Uterus (tissue), 4 donors: ENCODE results near the gene MS4A6A. TPM values are rescaled to one million over a fixed set of nuclear protein-coding genes. Genes with fewer than 3 reads are reported as not detected.
"Not testable (repeated sequence)": the region's sequence is repeated elsewhere in the genome, so short reads cannot be mapped to it uniquely, and the experiment has no call there.

Source experiments
- DNase-seq, 2 donors: peaks; one replicate each; pipeline ENCODE4 v3.0.0-alpha.2; 2019 to 2020
- H3K27ac ChIP-seq, 2 donors: fragments of 200-600 bp; sonication (generic); 1 replicate in 1 of 2; 2 replicates in 1 of 2; pipeline ENCODE4 v1.5.1; 2016 to 2018
- H3K27me3 ChIP-seq, 2 donors: fragments of 200-600 bp; sonication (generic); one replicate each; pipeline ENCODE4 v1.5.1; 2018 to 2019; ENCODE audit warnings: control low read depth in 1 of 2
- H3K36me3 ChIP-seq, 2 donors: fragments of 200-600 bp; sonication (generic); one replicate each; pipeline ENCODE4 v1.5.1; 2019; ENCODE audit warnings: control low read depth in 1 of 2
- H3K4me1 ChIP-seq, 2 donors: fragments of 200-600 bp; sonication (generic); one replicate each; pipeline ENCODE4 v1.5.1; 2018 to 2019; ENCODE audit warnings: control low read depth in 1 of 2
- H3K4me3 ChIP-seq, 2 donors: fragments of 200-600 bp; sonication (generic); 1 replicate in 1 of 2; 2 replicates in 1 of 2; pipeline ENCODE4 v1.5.1; 2018 to 2019; ENCODE audit warnings: mild to moderate bottlenecking in 1 of 2
- H3K9me3 ChIP-seq, 2 donors: fragments of 200-600 bp; sonication (generic); one replicate each; pipeline ENCODE4 v1.5.1; 2019; ENCODE audit warnings: control low read depth in 1 of 2
- CTCF ChIP-seq, 4 experiments: fragments of 200-600 bp in 2 of 4; fragments of 450-650 bp in 2 of 4; sonication (generic) in 2 of 4; IDR thresholded peaks; one replicate each; pipeline ENCODE4 v1.5.1; 2016 to 2019; ENCODE audit warnings: antibody characterized with exemption in 4 of 4, mild to moderate bottlenecking in 2 of 4, moderate library complexity in 1 of 4
- POLR2A ChIP-seq, 2 donors: fragments of 450-650 bp; IDR thresholded peaks; one replicate each; pipeline ENCODE4 v1.6.1; 2016; ENCODE audit warnings: antibody characterized with exemption in 2 of 2, mild to moderate bottlenecking in 1 of 2, moderate library complexity in 1 of 2
- intact Hi-C: fragments of 100-400 bp; cut with DNase I; formaldehyde crosslinking; loops from one replicate; pipeline ENCODE4 v1.15.1; 2023; ENCODE audit warnings: low total_unique reads
- total RNA-seq, 4 donors: library from RNA; depleted of rRNA in 3 of 4; stranded (reverse); fragments of >200 nt in 3 of 4; gene quantifications; one replicate each; pipeline versions ENCODE4 v1.1.0 to v1.2.4, GENCODE V29; 2014 to 2023
- donor health status: DM: yes; HTN: yes; CAD: no.

MS4A6A gene
- total RNA-seq, 4 donors from 2014 or later, result 35.2 to 51.7 (median 40.3) TPM

- intact Hi-C loops, result no loop called here
- Histone ChIP-seq H3K27ac (no peak overlapping the region), H3K27me3 (no peaks in the 10 kb centered on the region), H3K9me3 (no peaks in the 10 kb centered on the region), H3K4me1 (no peaks in the 10 kb centered on the region), H3K4me3 (no peak overlapping the region), H3K36me3 (no peaks in the 10 kb centered on the region)
- TF ChIP-seq CTCF (IDR thresholded peaks at IDR 0.05), result no peak
- TF ChIP-seq POLR2A (IDR thresholded peaks at IDR 0.05), result no peak
- DNase-seq, result no peak
These were observed 23.7 kb upstream of the MS4A6A start for GRCh38 chr11:60206616-60207015.

GRCh38 chr11:60204922-60205321, 22.0 kb upstream of the MS4A6A start:
- no peaks in the 10 kb centered on the region for H3K4me1 ChIP-seq
- H3K36me3 ChIP-seq, result no peaks in the 10 kb centered on the region
- H3K9me3 ChIP-seq, result no peaks in the 10 kb centered on the region
- H3K4me3 ChIP-seq, result no peak overlapping the region
- no peaks in the 10 kb centered on the region for H3K27me3 ChIP-seq
- TF ChIP-seq POLR2A (IDR thresholded peaks at IDR 0.05), result no peak
- no peak for TF ChIP-seq CTCF (IDR thresholded peaks at IDR 0.05)
- intact Hi-C loops, result no loop called here
- no peak for DNase-seq
- H3K27ac ChIP-seq, result no peak overlapping the region

GRCh38 chr11:60201334-60201733, 18.5 kb upstream of the MS4A6A start:
- DNase-seq, H3K36me3 ChIP-seq, H3K27me3 ChIP-seq, H3K27ac ChIP-seq, H3K9me3 ChIP-seq, intact Hi-C loops, H3K4me3 ChIP-seq, H3K4me1 ChIP-seq: not testable (repeated sequence)

- no peaks in the 10 kb centered on the region for H3K27me3 ChIP-seq
- no peak overlapping the region for H3K4me3 ChIP-seq
- H3K36me3 ChIP-seq, result no peaks in the 10 kb centered on the region
- DNase-seq, result no peak
- no peak overlapping the region for H3K27ac ChIP-seq
- H3K4me1 ChIP-seq, result no peaks in the 10 kb centered on the region
- no peaks in the 10 kb centered on the region for H3K9me3 ChIP-seq
- intact Hi-C loops, result no loop called here
- TF ChIP-seq POLR2A (IDR thresholded peaks at IDR 0.05) (no peak), CTCF (IDR thresholded peaks at IDR 0.05) (no peak)
These were observed 14.6 kb upstream of the MS4A6A start for GRCh38 chr11:60197442-60197841.

- Histone ChIP-seq H3K9me3 (no peaks in the 10 kb centered on the region), H3K27ac (no peak overlapping the region)
- TF ChIP-seq CTCF (IDR thresholded peaks at IDR 0.05) (no peak), POLR2A (IDR thresholded peaks at IDR 0.05) (no peak)
These were observed 13.1 kb upstream of the MS4A6A start for GRCh38 chr11:60195923-60196368.

GRCh38 chr11:60194511-60194910, 11.6 kb upstream of the MS4A6A start:
- TF ChIP-seq POLR2A (IDR thresholded peaks at IDR 0.05) (no peak), CTCF (IDR thresholded peaks at IDR 0.05) (no peak)
- H3K4me3 ChIP-seq, result no peak overlapping the region
- no peaks in the 10 kb centered on the region for H3K36me3 ChIP-seq
- intact Hi-C loops, result no loop called here
- H3K4me1 ChIP-seq, result no peaks in the 10 kb centered on the region
- H3K27ac ChIP-seq, result peak overlapping the region in 1 of 2 donors; percentile 6
- H3K9me3 ChIP-seq, result no peaks in the 10 kb centered on the region
- no peaks in the 10 kb centered on the region for H3K27me3 ChIP-seq
- no peak for DNase-seq

More at GRCh38 chr11:60195923-60196368, 13.1 kb upstream of the MS4A6A start:
- intact Hi-C loops, result no loop called here
- no peaks in the 10 kb centered on the region for H3K36me3 ChIP-seq
- no peaks in the 10 kb centered on the region for H3K4me1 ChIP-seq
- no peaks in the 10 kb centered on the region for H3K27me3 ChIP-seq
- DNase-seq, result no peak
- no peak overlapping the region for H3K4me3 ChIP-seq
